Testis (tissue), 3 donors: ENCODE measurements around the gene UNC80. TPM values are rescaled to one million over a fixed set of nuclear protein-coding genes. Genes with fewer than 3 reads are reported as not detected.

ENCODE experiments used
- DNase-seq: peaks from one replicate; pipeline ENCODE4 v3.0.0-alpha.2; 2019
- H3K27ac ChIP-seq, 2 donors: fragments of 200-600 bp; sonication (generic); one replicate each; pipeline ENCODE4 v1.5.1; 2019
- H3K27me3 ChIP-seq: fragments of 200-600 bp; sonication (generic); one replicate; pipeline ENCODE4 v1.5.1; 2019
- H3K36me3 ChIP-seq: fragments of 200-600 bp; sonication (generic); one replicate; pipeline ENCODE4 v1.5.1; 2017; ENCODE audit warnings: low read depth; ENCODE audit errors: missing control alignments
- H3K4me1 ChIP-seq: fragments of 200-600 bp; sonication (generic); one replicate; pipeline ENCODE4 v1.5.1; 2019
- H3K4me3 ChIP-seq, 2 donors: fragments of 200-600 bp; sonication (generic); one replicate each; pipeline ENCODE4 v1.5.1; 2017 to 2019
- H3K9me3 ChIP-seq: fragments of 200-600 bp; sonication (generic); one replicate; pipeline ENCODE4 v1.5.1; 2017
- POLR2A ChIP-seq: fragments of 450-650 bp; IDR thresholded peaks from one replicate; pipeline ENCODE4 v1.6.1; 2017; ENCODE audit warnings: antibody characterized with exemption, mild to moderate bottlenecking, moderate library complexity
- WGBS, 2 donors: methylation state at CpG; one replicate each; pipeline ENCODE4 v1.1.5; 2018; 5-methylcytosine and 5-hydroxymethylcytosine counted together
- intact Hi-C: fragments of 100-400 bp; cut with DNase I; formaldehyde crosslinking; loops from one replicate; pipeline ENCODE4 v1.15.1; 2023; ENCODE audit warnings: low total_unique reads
- polyA plus RNA-seq: library from polyadenylated mRNA; stranded (reverse); fragments of 350-450 nt; fragmentation: Illumina TruSeq; extraction: RNeasy Lipid Tissue Mini Kit (QIAGEN cat#74804); gene quantifications from one replicate; pipeline ENCODE4 v1.2.3, GENCODE V29; 2014; ENCODE audit warnings: low read depth, low replicate concordance; ENCODE audit not compliant: insufficient read depth
- total RNA-seq, 2 donors: library from RNA; depleted of rRNA; stranded (reverse); fragments of >200 nt; gene quantifications; one replicate each; pipeline ENCODE4 v1.2.3, GENCODE V29; 2016
- TF ChIP-seq, protein P1 (sequence below), 3 experiments: fragments of 450-650 bp in 2 of 3; fragments of 200-600 bp in 1 of 3; sonication (generic) in 1 of 3; IDR thresholded peaks; one replicate each; pipeline ENCODE4 v1.5.1; 2016 to 2019; ENCODE audit warnings: antibody characterized with exemption in 3 of 3, mild to moderate bottlenecking in 2 of 3, moderate library complexity in 1 of 3

UNC80 gene
- total and polyA plus RNA-seq, 3 donors from 2014 or later, result 8.2 to 46.1 (median 34.8) TPM

DNA sequence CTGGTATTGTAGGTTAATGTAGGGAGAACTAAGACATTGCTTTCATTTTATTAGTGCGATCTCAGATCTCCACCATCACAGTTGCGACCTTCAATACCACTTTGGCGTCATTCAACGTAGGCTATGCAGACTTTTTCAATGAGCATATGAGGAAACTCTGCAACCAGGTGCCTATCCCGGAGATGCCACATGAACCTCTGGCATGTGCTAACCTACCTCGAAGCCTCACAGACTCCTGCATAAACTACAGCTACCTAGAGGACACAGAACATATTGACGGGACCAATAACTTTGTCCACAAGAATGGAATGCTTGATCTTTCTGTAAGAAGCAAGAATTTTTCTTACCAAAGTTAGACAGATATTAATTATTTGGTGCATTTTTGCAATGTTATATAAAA is 47.3 kb downstream of the UNC80 start:
- WGBS, 2 donors, result 94% methylated on average over 7 of the region's 7 CpGs
- H3K4me1 ChIP-seq, result no peaks in the 10 kb centered on the region
- no peak for TF ChIP-seq POLR2A
- TF ChIP-seq, protein P1, sequence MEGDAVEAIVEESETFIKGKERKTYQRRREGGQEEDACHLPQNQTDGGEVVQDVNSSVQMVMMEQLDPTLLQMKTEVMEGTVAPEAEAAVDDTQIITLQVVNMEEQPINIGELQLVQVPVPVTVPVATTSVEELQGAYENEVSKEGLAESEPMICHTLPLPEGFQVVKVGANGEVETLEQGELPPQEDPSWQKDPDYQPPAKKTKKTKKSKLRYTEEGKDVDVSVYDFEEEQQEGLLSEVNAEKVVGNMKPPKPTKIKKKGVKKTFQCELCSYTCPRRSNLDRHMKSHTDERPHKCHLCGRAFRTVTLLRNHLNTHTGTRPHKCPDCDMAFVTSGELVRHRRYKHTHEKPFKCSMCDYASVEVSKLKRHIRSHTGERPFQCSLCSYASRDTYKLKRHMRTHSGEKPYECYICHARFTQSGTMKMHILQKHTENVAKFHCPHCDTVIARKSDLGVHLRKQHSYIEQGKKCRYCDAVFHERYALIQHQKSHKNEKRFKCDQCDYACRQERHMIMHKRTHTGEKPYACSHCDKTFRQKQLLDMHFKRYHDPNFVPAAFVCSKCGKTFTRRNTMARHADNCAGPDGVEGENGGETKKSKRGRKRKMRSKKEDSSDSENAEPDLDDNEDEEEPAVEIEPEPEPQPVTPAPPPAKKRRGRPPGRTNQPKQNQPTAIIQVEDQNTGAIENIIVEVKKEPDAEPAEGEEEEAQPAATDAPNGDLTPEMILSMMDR (IDR thresholded peaks at IDR 0.05), result no peak
- no peak overlapping the region for H3K27ac ChIP-seq
- H3K4me3 ChIP-seq, result no peak overlapping the region
- no peak for DNase-seq
- no peaks in the 10 kb centered on the region for H3K27me3 ChIP-seq
- intact Hi-C loops, result no loop called here
- no peaks in the 10 kb centered on the region for H3K9me3 ChIP-seq
- H3K36me3 ChIP-seq, result no peaks in the 10 kb centered on the region

DNA sequence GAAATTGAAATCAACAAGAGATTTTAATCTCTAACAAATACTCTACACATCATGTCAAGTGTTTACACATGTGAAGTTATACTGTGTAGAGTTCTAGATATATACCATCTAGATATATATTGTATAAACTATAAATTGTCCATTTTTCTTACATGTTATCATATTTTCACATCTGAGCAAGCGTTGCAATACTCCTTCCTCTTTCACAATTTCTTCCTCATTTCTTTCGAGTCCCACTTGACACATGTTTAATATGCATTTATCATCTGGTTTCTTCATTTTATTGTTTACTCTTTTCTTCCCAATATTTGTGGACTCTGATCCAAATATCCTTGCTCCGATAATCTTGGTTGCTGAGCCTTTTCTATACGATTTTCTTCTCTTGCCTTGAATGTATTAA is 50.2 kb downstream of the UNC80 start:
- DNase-seq, result no peak
- Histone ChIP-seq H3K4me1 (no peaks in the 10 kb centered on the region), H3K4me3 (no peak overlapping the region), H3K9me3 (no peaks in the 10 kb centered on the region), H3K27me3 (no peaks in the 10 kb centered on the region), H3K27ac (no peak overlapping the region), H3K36me3 (no peaks in the 10 kb centered on the region)
- TF ChIP-seq POLR2A, result no peak
- TF ChIP-seq, protein P1 (IDR thresholded peaks at IDR 0.05), result no peak
- intact Hi-C loops, result no loop called here
- 90 to 95% methylated on average over 4 of the region's 4 CpGs for WGBS, 2 donors

DNA sequence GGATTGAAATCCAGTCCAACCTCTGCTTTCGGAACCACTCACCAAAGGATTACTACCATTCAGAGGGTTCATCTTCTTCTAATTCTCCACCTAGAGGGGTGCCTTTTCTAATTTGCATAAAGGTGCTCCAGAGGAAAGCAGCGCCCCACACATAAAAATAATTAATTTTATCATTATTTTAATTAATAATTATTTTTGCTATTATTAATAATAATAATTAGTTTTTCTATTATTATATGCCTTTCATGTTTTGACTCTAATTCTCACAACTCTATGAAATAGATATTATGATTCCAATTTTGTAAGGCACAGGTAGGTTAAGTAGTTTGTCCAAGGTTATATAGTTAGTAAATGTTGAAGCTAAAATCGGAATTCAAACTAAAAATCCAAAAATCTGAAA is 51.9 kb downstream of the UNC80 start:
- no peaks in the 10 kb centered on the region for H3K4me1 ChIP-seq
- no peak overlapping the region for H3K27ac ChIP-seq
- no peaks in the 10 kb centered on the region for H3K36me3 ChIP-seq
- no peaks in the 10 kb centered on the region for H3K27me3 ChIP-seq
- 91 to 95% methylated on average over 3 of the region's 3 CpGs for WGBS, 2 donors
- intact Hi-C loops, result no loop called here
- TF ChIP-seq, protein P1 (IDR thresholded peaks at IDR 0.05), result no peak
- TF ChIP-seq POLR2A, result no peak
- no peak for DNase-seq
- H3K9me3 ChIP-seq, result no peaks in the 10 kb centered on the region
- no peak overlapping the region for H3K4me3 ChIP-seq

DNA sequence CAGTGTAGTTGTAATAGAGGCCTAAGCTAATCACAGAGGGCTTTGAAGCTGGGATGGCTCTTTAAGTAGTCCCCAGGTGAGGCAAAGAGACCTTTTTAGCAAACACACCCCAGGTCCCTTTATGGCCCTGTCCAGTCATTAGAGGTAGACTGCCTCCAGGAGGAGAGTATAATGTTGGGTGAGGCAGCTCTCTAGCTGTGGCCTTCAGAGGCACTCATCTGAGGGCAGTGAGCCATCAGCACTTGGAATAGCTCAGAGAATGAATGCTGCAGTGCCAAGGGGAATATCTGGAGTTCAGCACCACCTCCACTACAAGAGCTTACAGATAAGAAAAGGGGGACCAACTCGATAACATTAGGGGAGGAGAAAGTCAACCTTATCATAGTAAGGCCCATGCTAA is 52.8 kb downstream of the UNC80 start:
- 78 to 86% methylated on average over 1 of the region's 1 CpG for WGBS, 2 donors
- H3K36me3 ChIP-seq, result no peaks in the 10 kb centered on the region
- DNase-seq, result no peak

More for the DNA sequence above, 52.8 kb downstream of the UNC80 start:
- Histone ChIP-seq H3K27ac (no peak overlapping the region), H3K9me3 (no peaks in the 10 kb centered on the region), H3K4me1 (no peaks in the 10 kb centered on the region), H3K27me3 (no peaks in the 10 kb centered on the region), H3K4me3 (no peak overlapping the region)
- intact Hi-C loops, result no loop called here
- TF ChIP-seq, protein P1 (IDR thresholded peaks at IDR 0.05), result no peak
- no peak for TF ChIP-seq POLR2A
